Measurements from ENCODE around the gene CDC34. TPM values are rescaled to one million over a fixed set of nuclear protein-coding genes. Genes with fewer than 3 reads are reported as not detected.

Gene CDC34
- total RNA-seq, 1 experiment from 2014 or later: 61.3 TPM

- Mint-ChIP-seq H3K9me3 (ENCODE audit: unreplicated experiment) (no peaks in the 10 kb centered on the region), H3K27ac (ENCODE audit: low read depth, unreplicated experiment) (no peak overlapping the region), H3K4me1 (ENCODE audit: insufficient read depth, unreplicated experiment) (no peaks in the 10 kb centered on the region), H3K36me3 (ENCODE audit: insufficient read depth, unreplicated experiment) (peaks cover 7% of the 10 kb centered on the region), H3K27me3 (ENCODE audit: insufficient read depth, unreplicated experiment) (no peaks in the 10 kb centered on the region), H3K4me3 (ENCODE audit: unreplicated experiment) (no peak overlapping the region)
- no peak for DNase-seq (ENCODE audit: unreplicated experiment)
- ChIA-PET CTCF (no interaction called here), POLR2A (no interaction called here)
- intact Hi-C loops (cut with micrococcal nuclease): no loop called here
- BruUV-seq (replicated peaks): no TSS peak
- TF ChIP-seq CTCF (IDR thresholded peaks at IDR 0.05; ENCODE audit: unreplicated experiment): no peak
These were observed 13.6 kb upstream of the CDC34 start for GRCh38 chr19:517721-518597.

- Mint-ChIP-seq H3K4me3 (ENCODE audit: unreplicated experiment) (no peak overlapping the region), H3K27ac (ENCODE audit: low read depth, unreplicated experiment) (no peak overlapping the region), H3K4me1 (ENCODE audit: insufficient read depth, unreplicated experiment) (no peaks in the 10 kb centered on the region), H3K27me3 (ENCODE audit: insufficient read depth, unreplicated experiment) (no peaks in the 10 kb centered on the region), H3K9me3 (ENCODE audit: unreplicated experiment) (no peaks in the 10 kb centered on the region), H3K36me3 (ENCODE audit: insufficient read depth, unreplicated experiment) (peaks cover 7% of the 10 kb centered on the region)
- no peak for DNase-seq (ENCODE audit: unreplicated experiment)
- no peak for TF ChIP-seq CTCF (IDR thresholded peaks at IDR 0.05; ENCODE audit: unreplicated experiment)
- POLR2A ChIA-PET: no interaction called here
- CTCF ChIA-PET: no interaction called here
- no TSS peak for BruUV-seq (replicated peaks)
- intact Hi-C loops (cut with micrococcal nuclease): no loop called here
These were observed 12.8 kb upstream of the CDC34 start for GRCh38 chr19:518598-519231.

- intact Hi-C loops (cut with micrococcal nuclease): no loop called here
- no TSS peak for BruUV-seq (replicated peaks)
- CTCF ChIA-PET: interaction anchor here (0.6 kb wide), 1 partner anchor 10 kb away, joined by 3 read pairs; no protein-coding TSS in a partner anchor
- Mint-ChIP-seq H3K4me1 (ENCODE audit: insufficient read depth, unreplicated experiment) (no peaks in the 10 kb centered on the region), H3K27me3 (ENCODE audit: insufficient read depth, unreplicated experiment) (no peaks in the 10 kb centered on the region), H3K4me3 (ENCODE audit: unreplicated experiment) (no peak overlapping the region), H3K27ac (ENCODE audit: low read depth, unreplicated experiment) (no peak overlapping the region), H3K9me3 (ENCODE audit: unreplicated experiment) (no peaks in the 10 kb centered on the region), H3K36me3 (ENCODE audit: insufficient read depth, unreplicated experiment) (peaks cover 7% of the 10 kb centered on the region)
- POLR2A ChIA-PET: interaction anchor here (3.8 kb wide), 1 partner anchor 12 kb away, joined by 13 read pairs; the partner anchor contains the start of gene CDC34
- no peak for TF ChIP-seq CTCF (IDR thresholded peaks at IDR 0.05; ENCODE audit: unreplicated experiment)
- DNase-seq (ENCODE audit: unreplicated experiment): no peak
These were observed 12.1 kb upstream of the CDC34 start for GRCh38 chr19:519449-519865.

GRCh38 chr19:522726-523125, 8.8 kb upstream of the CDC34 start:
- H3K4me1 Mint-ChIP-seq (ENCODE audit: insufficient read depth, unreplicated experiment): no peaks in the 10 kb centered on the region
- peaks cover 7% of the 10 kb centered on the region for H3K36me3 Mint-ChIP-seq (ENCODE audit: insufficient read depth, unreplicated experiment)
- H3K4me3 Mint-ChIP-seq (ENCODE audit: unreplicated experiment): no peak overlapping the region
- CTCF ChIA-PET: interaction anchor here (0.6 to 3.1 kb wide), 2 partner anchors 12 to 17 kb away, joined by 3 to 24 read pairs; no protein-coding TSS in a partner anchor
- BruUV-seq (replicated peaks): no TSS peak
- DNase-seq (ENCODE audit: unreplicated experiment): no peak
- no peak for TF ChIP-seq CTCF (IDR thresholded peaks at IDR 0.05; ENCODE audit: unreplicated experiment)
- no peak overlapping the region for H3K27ac Mint-ChIP-seq (ENCODE audit: low read depth, unreplicated experiment)
- no peaks in the 10 kb centered on the region for H3K27me3 Mint-ChIP-seq (ENCODE audit: insufficient read depth, unreplicated experiment)
- intact Hi-C loops (cut with micrococcal nuclease): no loop called here
- POLR2A ChIA-PET: interaction anchor here (0.7 to 3.8 kb wide), 2 partner anchors 8 to 28 kb away, joined by 3 to 13 read pairs; partner anchors contain the start of gene CDC34
- no peaks in the 10 kb centered on the region for H3K9me3 Mint-ChIP-seq (ENCODE audit: unreplicated experiment)
